Measurements from ENCODE around the gene MXRA8. TPM values are rescaled to one million over a fixed set of nuclear protein-coding genes. Genes with fewer than 3 reads are reported as not detected.

The MXRA8 gene
- total and polyA plus RNA-seq, 9 of the 15 experiments (the other 6 are each of a cell fraction or from before 2014, with no cell fraction given): 0.66 to 11.3 (median 6.3) TPM

GRCh38 chr1:1397839-1398523 is 39.6 kb upstream of the MXRA8 start (continued):
- no peak for TF ChIP-seq RAD21 (CRISPR knock-in tag; conservative IDR thresholded peaks at IDR 0.05 in 1 of 2, IDR thresholded peaks at IDR 0.05 in 1 of 2)
- TF ChIP-seq IRF1 (CRISPR knock-in tag; IDR thresholded peaks at IDR 0.05; ENCODE audit: borderline replicate concordance): no peak
- TF ChIP-seq ZBTB1 (CRISPR knock-in tag; IDR thresholded peaks at IDR 0.05; ENCODE audit: borderline replicate concordance, low read depth): 0 out of 2 replicates have a peak, but pooled peaks have one; percentile 41
- TF ChIP-seq MXI1 (IDR thresholded peaks at IDR 0.05; ENCODE audit: low read depth, low read length): peak; percentile 60; the same call in 1 of the 2 replicates
- no peak for TF ChIP-seq PTTG1 (tag; IDR thresholded peaks at IDR 0.05; ENCODE audit: low read depth)
- TF ChIP-seq CBFA2T2 (conservative IDR thresholded peaks at IDR 0.05): 0 out of 2 replicates have a peak, but pooled peaks have one; percentile 26
- peak in 1 of 2 experiments; percentile 43 for TF ChIP-seq E2F6 (IDR thresholded peaks at IDR 0.05; ENCODE audit: borderline replicate concordance in 1 of 2, extremely low read depth in 1 of 2, insufficient read depth in 1 of 2, insufficient read length in 1 of 2, low read depth in 1 of 2, low read length in 1 of 2, poor library complexity in 1 of 2, severe bottlenecking in 1 of 2)
- no peak for TF ChIP-seq MEF2A (IDR thresholded peaks at IDR 0.05; ENCODE audit: control insufficient read depth, low read depth, low read length)
- no peak for TF ChIP-seq ZBTB12 (CRISPR knock-in tag; IDR thresholded peaks at IDR 0.05)
- no peak for TF ChIP-seq NBN (IDR thresholded peaks at IDR 0.05; ENCODE audit: low read depth)
- TF ChIP-seq ETV5 (CRISPR knock-in tag; IDR thresholded peaks at IDR 0.05; ENCODE audit: low read depth): peak; percentile 89
- peak; percentile 62; the same call in 1 of the 2 replicates for TF ChIP-seq FOXK1 (CRISPR knock-in tag; IDR thresholded peaks at IDR 0.05; ENCODE audit: borderline replicate concordance)
- no peak for TF ChIP-seq MITF (IDR thresholded peaks at IDR 0.05)
- no peak for TF ChIP-seq RREB1 (CRISPR knock-in tag; IDR thresholded peaks at IDR 0.05)
- TF ChIP-seq HCFC1 (IDR thresholded peaks at IDR 0.05; ENCODE audit: low read depth, low read length): peak; percentile 18; the same call in 1 of the 2 replicates
- TF ChIP-seq GATAD2A (IDR thresholded peaks at IDR 0.05): no peak
